ENCODE measurements around the gene CACNA1S. TPM values are rescaled to one million over a fixed set of nuclear protein-coding genes. Genes with fewer than 3 reads are reported as not detected.

The CACNA1S gene
- total RNA-seq, 4 donors from 2014 or later = 0.07 TPM; not detected in 3

- intact Hi-C loops (cut with DNase I; ENCODE audit: low total_unique reads) = no loop called here
- Histone ChIP-seq H3K4me1 (no peaks in the 10 kb centered on the region), H3K27me3 (no peaks in the 10 kb centered on the region), H3K27ac (no peak overlapping the region), H3K36me3 (no peaks in the 10 kb centered on the region), H3K9me3 (no peaks in the 10 kb centered on the region), H3K4me3 (no peak overlapping the region)
- no peak for TF ChIP-seq CTCF (IDR thresholded peaks at IDR 0.05)
- TF ChIP-seq POLR2A (IDR thresholded peaks at IDR 0.05) = no peak
- DNase-seq = no peak
Measured at GRCh38 chr1:201059871-201060555, 52.2 kb downstream of the CACNA1S start.

DNA sequence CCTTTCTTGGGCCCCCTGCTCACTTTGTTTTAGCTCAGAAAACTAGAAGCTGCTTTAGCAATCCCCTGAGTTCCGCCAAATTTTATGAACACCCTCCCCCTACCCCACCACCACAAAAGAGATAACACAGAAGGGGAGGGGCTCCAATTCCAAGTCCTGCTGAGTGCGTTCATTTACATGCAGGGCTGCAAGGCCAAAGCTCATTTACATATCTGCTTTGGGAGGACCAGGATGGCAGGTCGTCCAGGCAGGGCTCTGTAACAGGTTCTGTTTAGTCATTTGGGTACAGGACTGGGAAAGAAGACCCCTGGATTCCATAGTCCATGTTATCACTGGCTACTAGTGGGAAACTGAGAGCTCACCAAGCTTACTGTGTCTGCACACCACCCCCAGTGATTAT lies 52.8 kb downstream of the CACNA1S start:
- no peaks in the 10 kb centered on the region for H3K27me3 ChIP-seq
- no peaks in the 10 kb centered on the region for H3K9me3 ChIP-seq
- H3K27ac ChIP-seq = no peak overlapping the region
- intact Hi-C loops (cut with DNase I; ENCODE audit: low total_unique reads) = no loop called here
- no peak for DNase-seq
- no peaks in the 10 kb centered on the region for H3K4me1 ChIP-seq
- no peak for TF ChIP-seq CTCF (IDR thresholded peaks at IDR 0.05)
- TF ChIP-seq POLR2A (IDR thresholded peaks at IDR 0.05) = no peak
- H3K4me3 ChIP-seq = no peak overlapping the region
- no peaks in the 10 kb centered on the region for H3K36me3 ChIP-seq

DNA sequence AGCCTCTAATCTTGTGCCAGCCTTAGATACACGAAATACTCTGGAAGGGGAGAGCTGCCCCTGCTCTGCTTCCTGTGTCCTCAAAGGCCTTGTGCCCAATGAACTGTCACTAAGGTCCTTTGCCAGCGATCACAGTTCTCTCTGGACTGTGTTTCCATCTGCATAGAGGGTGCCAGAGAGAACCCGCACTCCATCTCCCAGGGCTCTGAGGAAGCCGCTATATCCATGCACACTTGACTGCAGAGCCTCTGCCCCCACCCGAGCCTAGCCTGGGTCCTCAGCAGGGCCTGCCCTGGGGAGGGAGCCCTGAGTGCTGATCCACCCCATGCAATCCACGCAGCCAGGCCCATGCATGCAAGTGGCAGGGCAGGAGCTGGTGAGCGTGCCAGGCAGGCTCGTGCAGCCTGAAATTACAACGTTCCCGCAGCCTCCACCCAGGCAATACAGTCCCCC lies 58.1 kb downstream of the CACNA1S start:
- intact Hi-C loops (cut with DNase I; ENCODE audit: low total_unique reads) = no loop called here
- Histone ChIP-seq H3K9me3 (no peaks in the 10 kb centered on the region), H3K27me3 (no peaks in the 10 kb centered on the region), H3K4me1 (no peaks in the 10 kb centered on the region), H3K36me3 (no peaks in the 10 kb centered on the region), H3K27ac (no peak overlapping the region), H3K4me3 (no peak overlapping the region)
- no peak for DNase-seq
- no peak for TF ChIP-seq POLR2A (IDR thresholded peaks at IDR 0.05)

- Histone ChIP-seq H3K27me3 (no peaks in the 10 kb centered on the region), H3K9me3 (no peaks in the 10 kb centered on the region), H3K27ac (no peak overlapping the region), H3K4me1 (no peaks in the 10 kb centered on the region), H3K4me3 (no peak overlapping the region), H3K36me3 (no peaks in the 10 kb centered on the region)
- TF ChIP-seq CTCF (IDR thresholded peaks at IDR 0.05) = no peak
- TF ChIP-seq POLR2A (IDR thresholded peaks at IDR 0.05) = no peak
- DNase-seq = no peak
- intact Hi-C loops (cut with DNase I; ENCODE audit: low total_unique reads) = no loop called here
Measured at GRCh38 chr1:201053155-201053860, 58.9 kb downstream of the CACNA1S start.

DNA sequence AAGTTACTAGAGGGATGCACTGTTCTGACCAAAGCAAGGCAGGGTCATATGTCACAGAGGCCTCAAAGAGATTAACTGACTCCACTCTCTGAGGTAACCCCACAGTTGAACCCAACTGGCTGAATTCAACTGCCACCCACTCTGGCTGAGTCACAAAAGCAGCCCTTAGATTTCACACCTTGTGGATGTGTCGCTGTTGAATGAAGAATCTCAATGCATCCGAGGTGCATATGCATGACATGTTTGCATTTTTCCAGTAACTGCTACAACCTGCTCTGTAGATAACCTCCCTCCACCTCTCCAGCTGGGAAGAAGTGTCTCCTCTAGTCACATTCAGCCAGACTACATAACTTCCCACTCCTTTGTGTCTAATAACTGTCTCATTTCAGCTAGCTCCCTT lies 60.8 kb downstream of the CACNA1S start:
- Histone ChIP-seq H3K4me1 (no peaks in the 10 kb centered on the region), H3K9me3 (no peaks in the 10 kb centered on the region), H3K4me3 (no peak overlapping the region), H3K36me3 (no peaks in the 10 kb centered on the region), H3K27me3 (no peaks in the 10 kb centered on the region), H3K27ac (no peak overlapping the region)
- DNase-seq = no peak
- intact Hi-C loops (cut with DNase I; ENCODE audit: low total_unique reads) = no loop called here
- TF ChIP-seq CTCF (IDR thresholded peaks at IDR 0.05) = no peak
- TF ChIP-seq POLR2A (IDR thresholded peaks at IDR 0.05) = no peak
